ENCODE measurements around the gene SGK1. TPM values are rescaled to one million over a fixed set of nuclear protein-coding genes. Genes with fewer than 3 reads are reported as not detected.

SGK1 gene
- polyA plus RNA-seq, 2 of the 4 experiments (the other 2 are of a cell fraction): 41.3 to 131 TPM

- no peaks in the 10 kb centered on the region for H3K9me3 ChIP-seq
- TF ChIP-seq RCOR1 (IDR thresholded peaks at IDR 0.05; ENCODE audit: low read depth, low read length): no peak
- TF ChIP-seq MAFK (IDR thresholded peaks at IDR 0.05; ENCODE audit: partially characterized antibody): peak; percentile 10
- TF ChIP-seq JUN (IDR thresholded peaks at IDR 0.05): no peak
- no peak for TF ChIP-seq HDAC2 (IDR thresholded peaks at IDR 0.05)
- TF ChIP-seq ZFP36 (IDR thresholded peaks at IDR 0.05; ENCODE audit: borderline replicate concordance, partially characterized antibody): no peak
- TF ChIP-seq TFCP2L1 (CRISPR knock-in tag; IDR thresholded peaks at IDR 0.05): no peak
- no peak for TF ChIP-seq BHLHE40 (IDR thresholded peaks at IDR 0.05; ENCODE audit: low read depth, low read length)
- no peak for TF ChIP-seq PBX3 (IDR thresholded peaks at IDR 0.05)
- no peak for TF ChIP-seq FOXS1 (CRISPR knock-in tag; IDR thresholded peaks at IDR 0.05)
- CTCF ChIA-PET: interaction anchor here (0.7 kb wide), 1 partner anchor 139 kb away, joined by 3 read pairs; no protein-coding TSS in a partner anchor
- DNase-seq (ENCODE audit: low read depth in 1 of 2, low spot score in 1 of 2) (no peak), ATAC-seq (no peak), FAIRE-seq (no peak)
- H3K4me2 ChIP-seq: no peak overlapping the region
- H3K4me1 ChIP-seq: no peaks in the 10 kb centered on the region
- POLR2A ChIA-PET: no interaction called here
- H3K4me3 ChIP-seq: no peak overlapping the region
- WGBS (ENCODE audit: missing lambda C conversion rate): 93% methylated on average over 7 of the region's 10 CpGs
- no peak overlapping the region for H3K27ac ChIP-seq
These were observed 50.0 kb downstream of the SGK1 start for GRCh38 chr6:134267917-134268361.

- ChIA-PET CTCF (no interaction called here), POLR2A (no interaction called here)
- WGBS (ENCODE audit: missing lambda C conversion rate): 94% methylated on average over 2 of the region's 2 CpGs
- Histone ChIP-seq H3K4me3 (no peak overlapping the region), H3K4me1 (no peaks in the 10 kb centered on the region), H3K9me3 (no peaks in the 10 kb centered on the region), H3K27ac (no peak overlapping the region), H3K4me2 (no peak overlapping the region)
- TF ChIP-seq GATA3 (IDR thresholded peaks at IDR 0.05; ENCODE audit: borderline replicate concordance) (no peak), ESRRA (IDR thresholded peaks at IDR 0.05; ENCODE audit: borderline replicate concordance, low read length) (no peak), POLR2AphosphoS2 (conservative IDR thresholded peaks at IDR 0.05; ENCODE audit: low read length) (no peak), CHD2 (IDR thresholded peaks at IDR 0.05; ENCODE audit: low read length, partially characterized antibody) (no peak), RAD21 (conservative IDR thresholded peaks at IDR 0.05 in 1 of 2, IDR thresholded peaks at IDR 0.05 in 1 of 2) (no peak)
- no peak for FAIRE-seq
- ATAC-seq: no peak
- no peak for DNase-seq (ENCODE audit: low read depth in 1 of 2, low spot score in 1 of 2)
These were observed 51.1 kb downstream of the SGK1 start for GRCh38 chr6:134266776-134267175.

- no peaks in the 10 kb centered on the region for H3K9me3 ChIP-seq
- 73% methylated on average over 5 of the region's 5 CpGs for WGBS (ENCODE audit: missing lambda C conversion rate)
- TF ChIP-seq POLR2AphosphoS2 (conservative IDR thresholded peaks at IDR 0.05; ENCODE audit: low read length) (no peak), CBX8 (IDR thresholded peaks at IDR 0.05) (no peak), HMGXB4 (CRISPR knock-in tag; IDR thresholded peaks at IDR 0.05; ENCODE audit: borderline replicate concordance) (no peak), MAZ (IDR thresholded peaks at IDR 0.05; ENCODE audit: borderline replicate concordance, low read depth, low read length) (no peak), ATOH8 (CRISPR knock-in tag; IDR thresholded peaks at IDR 0.05; ENCODE audit: low read depth) (no peak), CHD4 (IDR thresholded peaks at IDR 0.05; ENCODE audit: borderline replicate concordance) (no peak), JUNB (IDR thresholded peaks at IDR 0.05) (no peak), REST (IDR thresholded peaks at IDR 0.05) (no peak), ELK1 (IDR thresholded peaks at IDR 0.05; ENCODE audit: low read depth, low read length) (no peak), EP300 (IDR thresholded peaks at IDR 0.05) (no peak), PHF8 (IDR thresholded peaks at IDR 0.05; ENCODE audit: borderline replicate concordance, low read depth) (no peak), TFCP2L1 (CRISPR knock-in tag; IDR thresholded peaks at IDR 0.05) (no peak), RAD21 (conservative IDR thresholded peaks at IDR 0.05 in 1 of 2, IDR thresholded peaks at IDR 0.05 in 1 of 2) (no peak), HDAC2 (IDR thresholded peaks at IDR 0.05) (no peak), FOXS1 (CRISPR knock-in tag; IDR thresholded peaks at IDR 0.05) (no peak), KDM1A (IDR thresholded peaks at IDR 0.05; ENCODE audit: low read depth) (no peak), BHLHE40 (IDR thresholded peaks at IDR 0.05; ENCODE audit: low read depth, low read length) (no peak)
- H3K4me2 ChIP-seq: no peak overlapping the region
- ATAC-seq (no peak), DNase-seq (ENCODE audit: low read depth in 1 of 2, low spot score in 1 of 2) (no peak), FAIRE-seq (no peak)
- no peak overlapping the region for H3K4me3 ChIP-seq
- CTCF ChIA-PET: interaction anchor here (0.6 kb wide), 1 partner anchor 679 kb away, joined by 4 read pairs; no protein-coding TSS in a partner anchor
- no peaks in the 10 kb centered on the region for H3K4me1 ChIP-seq
- POLR2A ChIA-PET: no interaction called here
- no peak overlapping the region for H3K27ac ChIP-seq
These were observed 56.1 kb downstream of the SGK1 start for GRCh38 chr6:134261766-134262165.
